Endodermal cell (in vitro differentiated cells): ENCODE results near the gene THAP7. TPM values are rescaled to one million over a fixed set of nuclear protein-coding genes. Genes with fewer than 3 reads are reported as not detected.

Experiments
- DNase-seq: peaks from one replicate; pipeline ENCODE4 v3.0.0-alpha.2; 2017
- H3K27ac ChIP-seq: 2 replicates; pipeline ENCODE4 v1.5.1; 2013; ENCODE audit warnings: mild to moderate bottlenecking, low read depth, low read length, moderate library complexity
- H3K27me3 ChIP-seq: 2 replicates; pipeline ENCODE4 v1.6.1; 2013; ENCODE audit warnings: mild to moderate bottlenecking, low read length, moderate library complexity; ENCODE audit not compliant: insufficient read depth, control insufficient read depth, poor library complexity, severe bottlenecking
- H3K36me3 ChIP-seq: 2 replicates; pipeline ENCODE4 v1.7.0; 2013; ENCODE audit warnings: mild to moderate bottlenecking, low read length, moderate library complexity; ENCODE audit not compliant: control insufficient read depth, insufficient read depth
- H3K4me1 ChIP-seq: one replicate; pipeline ENCODE4 v1.7.0; 2013; ENCODE audit warnings: low read length; ENCODE audit not compliant: control insufficient read depth, insufficient read depth
- H3K4me3 ChIP-seq: 2 replicates; pipeline ENCODE4 v1.5.1; 2013; ENCODE audit warnings: mild to moderate bottlenecking, low read length, moderate library complexity
- H3K9ac ChIP-seq: 2 replicates; pipeline ENCODE4 v1.6.1; 2013; ENCODE audit warnings: mild to moderate bottlenecking, low read length, moderate library complexity; ENCODE audit not compliant: poor library complexity, severe bottlenecking; ENCODE audit errors: extremely low read depth
- H3K9me3 ChIP-seq: 2 replicates; pipeline ENCODE4 v1.6.1; 2013; ENCODE audit warnings: mild to moderate bottlenecking, low read length, moderate library complexity; ENCODE audit not compliant: control insufficient read depth
- H3K27ac Mint-ChIP-seq: 2 replicates; pipeline ENCODE4 v1.8.0; 2020; ENCODE audit warnings: mixed read lengths
- H3K27me3 Mint-ChIP-seq: 2 replicates; pipeline ENCODE4 v1.8.0; 2021; ENCODE audit warnings: mild to moderate bottlenecking, mixed read lengths; ENCODE audit not compliant: insufficient read depth
- H3K36me3 Mint-ChIP-seq: 2 replicates; pipeline ENCODE4 v1.8.0; 2020; ENCODE audit warnings: low read depth, mixed read lengths
- H3K4me1 Mint-ChIP-seq: 2 replicates; pipeline ENCODE4 v1.8.0; 2020; ENCODE audit warnings: mixed read lengths
- H3K4me3 Mint-ChIP-seq: 2 replicates; pipeline ENCODE4 v1.8.0; 2020; ENCODE audit warnings: mild to moderate bottlenecking, moderate library complexity, mixed read lengths
- H3K9me3 Mint-ChIP-seq: 2 replicates; pipeline ENCODE4 v1.8.0; 2020; ENCODE audit warnings: mild to moderate bottlenecking, mixed read lengths
- WGBS, 2 experiments: methylation state at CpG; one replicate each; pipeline versions ENCODE4 v1.1.5 to v1.1.7; 2013; ENCODE audit warnings: missing lambda C conversion rate in 2 of 2, mixed read lengths in 1 of 2; ENCODE audit not compliant: insufficient coverage in 1 of 2, insufficient read length in 1 of 2; 5-methylcytosine and 5-hydroxymethylcytosine counted together
- total RNA-seq, 2 donors: library from RNA; stranded (reverse); fragmentation: NEBNext Ultra II Directional in 1 of 2; extraction: Animal tissue kit (Norgen Biotek cat#: 25700) in 1 of 2; gene quantifications; 2 replicates in 1 of 2; 3 replicates in 1 of 2; pipeline ENCODE4 v1.2.1, GENCODE V29; 2021
- TF ChIP-seq, protein P1 (sequence below): fragments of 200-600 bp; sonication (generic); conservative IDR thresholded peaks from 2 replicates; pipeline ENCODE4 v1.5.0; 2021; ENCODE audit warnings: antibody characterized with exemption, mild to moderate bottlenecking

Gene THAP7
- total RNA-seq, 2 donors from 2014 or later = 16.6 to 19.6 TPM

DNA sequence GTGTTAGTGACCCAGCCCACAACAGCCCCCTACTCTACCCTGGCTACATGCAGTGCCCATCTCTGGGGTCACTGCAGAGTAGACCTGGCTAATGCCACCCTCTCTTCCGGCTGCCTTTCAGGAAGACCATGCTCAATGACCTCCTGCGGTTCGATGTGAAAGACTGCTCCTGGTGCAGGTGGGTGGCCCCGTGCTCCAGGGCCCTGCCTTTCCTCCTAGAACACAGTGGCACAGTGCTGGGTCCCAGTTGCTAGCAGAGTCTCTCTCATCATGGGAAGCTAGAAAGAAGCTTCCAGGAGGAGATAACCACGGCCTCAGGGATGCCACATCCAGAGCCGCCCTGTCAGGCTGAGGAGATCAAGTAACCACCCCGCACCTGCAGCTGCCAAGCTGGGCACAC lies 16.2 kb downstream of the THAP7 start:
- DNase-seq = no peak
- Histone ChIP-seq H3K9ac (no peak overlapping the region), H3K27me3 (no peaks in the 10 kb centered on the region), H3K9me3 (no peaks in the 10 kb centered on the region), H3K27ac (no peak overlapping the region), H3K36me3 (peaks cover 24% of the 10 kb centered on the region), H3K4me3 (no peak overlapping the region), H3K4me1 (no peaks in the 10 kb centered on the region)
- Mint-ChIP-seq H3K9me3 (no peaks in the 10 kb centered on the region), H3K36me3 (peaks cover 29% of the 10 kb centered on the region), H3K27ac (no peak overlapping the region), H3K4me3 (no peak overlapping the region), H3K27me3 (peaks cover 1% of the 10 kb centered on the region), H3K4me1 (peaks cover 17% of the 10 kb centered on the region)
- WGBS, 2 experiments = 92 to 94% methylated on average over 2 to 7 of the region's 7 CpGs
- TF ChIP-seq, protein P1, sequence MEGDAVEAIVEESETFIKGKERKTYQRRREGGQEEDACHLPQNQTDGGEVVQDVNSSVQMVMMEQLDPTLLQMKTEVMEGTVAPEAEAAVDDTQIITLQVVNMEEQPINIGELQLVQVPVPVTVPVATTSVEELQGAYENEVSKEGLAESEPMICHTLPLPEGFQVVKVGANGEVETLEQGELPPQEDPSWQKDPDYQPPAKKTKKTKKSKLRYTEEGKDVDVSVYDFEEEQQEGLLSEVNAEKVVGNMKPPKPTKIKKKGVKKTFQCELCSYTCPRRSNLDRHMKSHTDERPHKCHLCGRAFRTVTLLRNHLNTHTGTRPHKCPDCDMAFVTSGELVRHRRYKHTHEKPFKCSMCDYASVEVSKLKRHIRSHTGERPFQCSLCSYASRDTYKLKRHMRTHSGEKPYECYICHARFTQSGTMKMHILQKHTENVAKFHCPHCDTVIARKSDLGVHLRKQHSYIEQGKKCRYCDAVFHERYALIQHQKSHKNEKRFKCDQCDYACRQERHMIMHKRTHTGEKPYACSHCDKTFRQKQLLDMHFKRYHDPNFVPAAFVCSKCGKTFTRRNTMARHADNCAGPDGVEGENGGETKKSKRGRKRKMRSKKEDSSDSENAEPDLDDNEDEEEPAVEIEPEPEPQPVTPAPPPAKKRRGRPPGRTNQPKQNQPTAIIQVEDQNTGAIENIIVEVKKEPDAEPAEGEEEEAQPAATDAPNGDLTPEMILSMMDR = no peak

DNA sequence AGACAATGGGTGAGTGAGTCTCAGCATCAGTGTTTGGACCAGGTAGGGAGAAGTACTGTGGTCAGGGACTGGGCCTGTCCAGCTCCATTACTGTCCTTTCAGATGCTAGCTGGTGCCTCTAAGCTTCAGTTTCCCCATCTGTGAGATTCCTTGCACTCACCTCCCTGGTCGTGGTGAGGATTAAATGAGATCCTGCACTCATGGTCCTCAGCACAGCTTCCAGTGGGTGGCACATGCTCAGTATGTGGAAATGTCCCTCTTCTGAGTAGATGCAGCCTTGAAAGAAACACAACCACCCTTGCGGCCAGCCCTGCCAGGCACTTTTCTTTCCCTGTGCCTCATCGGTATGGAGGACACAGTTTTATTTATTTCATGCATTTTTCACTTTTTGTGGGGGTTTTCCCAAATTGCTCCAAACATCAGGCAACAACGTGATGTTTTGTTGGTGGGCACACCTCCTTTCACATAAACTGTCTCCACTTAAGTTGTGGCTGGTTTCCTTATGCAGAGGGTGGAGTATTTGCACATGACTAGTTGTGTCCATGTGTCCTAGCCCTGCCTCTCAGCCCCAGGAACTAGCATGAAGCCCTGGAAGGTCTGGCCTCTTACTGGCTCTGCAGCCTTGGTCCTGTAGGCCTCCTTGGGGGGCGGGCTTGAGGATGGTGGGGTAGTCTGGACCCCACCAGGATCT lies 18.7 kb downstream of the THAP7 start:
- no peak for DNase-seq
- H3K9ac ChIP-seq = no peak overlapping the region

DNA sequence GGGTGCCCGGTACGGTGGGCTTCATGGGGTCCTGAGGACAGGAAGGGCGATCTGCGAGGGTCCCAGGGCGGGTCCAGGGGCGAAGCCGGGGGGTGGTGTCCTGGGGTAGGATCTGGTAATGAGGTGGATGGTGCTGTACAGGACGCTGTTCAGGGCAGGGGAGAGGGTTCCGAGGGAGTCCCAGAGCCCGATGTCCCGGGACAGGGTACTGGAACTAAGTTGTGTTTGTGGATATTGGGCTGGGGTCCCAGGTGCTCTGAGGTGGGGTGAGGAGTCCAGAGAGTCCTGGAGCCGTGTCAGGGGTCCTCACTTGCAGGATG lies 19.4 kb downstream of the THAP7 start:
- Histone ChIP-seq H3K36me3 (peaks cover 24% of the 10 kb centered on the region), H3K4me3 (peak overlapping the region; percentile 94), H3K9ac (peak overlapping the region; percentile 81), H3K27ac (no peak overlapping the region), H3K27me3 (peaks cover 2% of the 10 kb centered on the region), H3K9me3 (peaks cover 11% of the 10 kb centered on the region), H3K4me1 (no peaks in the 10 kb centered on the region)
- H3K4me1 Mint-ChIP-seq = peaks cover 27% of the 10 kb centered on the region
- H3K9me3 Mint-ChIP-seq = peaks cover 12% of the 10 kb centered on the region
- WGBS, 2 experiments = 7 to 11% methylated on average over 7 to 12 of the region's 12 CpGs
- H3K36me3 Mint-ChIP-seq = peaks cover 19% of the 10 kb centered on the region
- no peak for DNase-seq
- peak overlapping the region; percentile 92 for H3K4me3 Mint-ChIP-seq
- peak overlapping the region; percentile 75 for H3K27ac Mint-ChIP-seq
- TF ChIP-seq, protein P1 = no peak
- H3K27me3 Mint-ChIP-seq = peaks cover 24% of the 10 kb centered on the region

More for the DNA sequence above, 18.7 kb downstream of the THAP7 start:
- no peaks in the 10 kb centered on the region for H3K4me1 ChIP-seq
- Mint-ChIP-seq H3K36me3 (peaks cover 26% of the 10 kb centered on the region), H3K9me3 (peaks cover 9% of the 10 kb centered on the region), H3K27me3 (peaks cover 17% of the 10 kb centered on the region), H3K4me3 (peak overlapping the region; percentile 92), H3K4me1 (peaks cover 27% of the 10 kb centered on the region), H3K27ac (no peak overlapping the region)
- H3K9me3 ChIP-seq = peaks cover 9% of the 10 kb centered on the region
- no peak overlapping the region for H3K27ac ChIP-seq
- H3K36me3 ChIP-seq = peaks cover 24% of the 10 kb centered on the region
- WGBS, 2 experiments = 79 to 94% methylated on average over 2 to 5 of the region's 5 CpGs
- H3K27me3 ChIP-seq = no peaks in the 10 kb centered on the region
- TF ChIP-seq, protein P1 = no peak
- H3K4me3 ChIP-seq = peak overlapping the region; percentile 94
